GM19463 (cell line): ENCODE measurements around the gene SECTM1.

ENCODE experiments used
- ATAC-seq: cut with Tn5 transposase; IDR thresholded peaks from one replicate; pipeline ENCODE4 v1.9.1; 2021; ENCODE audit warnings: mild to moderate bottlenecking, moderate library complexity; ENCODE audit not compliant: unreplicated experiment

The SECTM1 gene

DNA sequence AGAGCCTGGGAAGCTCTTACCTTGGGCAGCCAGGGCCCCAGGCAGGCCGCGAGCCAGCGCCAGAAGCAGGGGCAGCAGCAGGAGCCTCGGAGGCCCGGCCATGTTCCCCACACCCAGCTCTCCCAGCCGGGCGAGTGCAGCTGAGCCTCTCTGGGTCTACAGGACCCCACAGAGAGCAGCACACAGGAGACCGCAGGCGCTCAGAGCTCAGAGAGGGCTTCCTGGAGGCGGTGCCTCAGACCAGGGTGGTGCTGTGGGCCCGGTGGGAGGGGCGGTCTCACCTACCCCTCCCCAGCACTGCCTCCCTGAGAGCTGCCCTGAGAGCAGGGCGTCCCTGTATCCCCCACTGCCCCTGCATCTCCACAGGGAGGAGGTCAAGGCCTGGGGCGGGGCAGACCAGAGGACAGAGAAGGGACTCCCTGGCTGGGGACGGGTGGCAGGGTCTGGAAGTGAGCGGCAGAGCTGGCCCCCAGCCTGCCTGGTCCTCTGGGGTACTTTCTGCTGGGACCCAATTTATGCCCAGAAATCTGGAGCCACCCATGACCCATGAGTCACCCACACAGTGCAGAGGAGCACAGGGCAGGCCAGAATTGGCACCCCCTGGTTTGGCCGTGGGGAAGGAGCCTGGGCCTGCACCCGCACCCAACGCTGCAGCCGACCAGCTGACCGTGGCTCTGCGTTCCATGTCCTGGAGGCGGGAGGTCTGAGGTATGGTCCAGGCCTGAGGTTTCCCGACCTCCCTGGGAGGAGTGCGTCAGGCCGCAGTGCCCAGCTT lies 16.0 kb downstream of the SECTM1 start, which contains the start of gene CD7:
Gene CD7, minus strand, starts transcription at position 215 of the 775 bp plus-strand sequence. Its CDS starts 113 bp downstream, at position 102.
- ATAC-seq = no peak

DNA sequence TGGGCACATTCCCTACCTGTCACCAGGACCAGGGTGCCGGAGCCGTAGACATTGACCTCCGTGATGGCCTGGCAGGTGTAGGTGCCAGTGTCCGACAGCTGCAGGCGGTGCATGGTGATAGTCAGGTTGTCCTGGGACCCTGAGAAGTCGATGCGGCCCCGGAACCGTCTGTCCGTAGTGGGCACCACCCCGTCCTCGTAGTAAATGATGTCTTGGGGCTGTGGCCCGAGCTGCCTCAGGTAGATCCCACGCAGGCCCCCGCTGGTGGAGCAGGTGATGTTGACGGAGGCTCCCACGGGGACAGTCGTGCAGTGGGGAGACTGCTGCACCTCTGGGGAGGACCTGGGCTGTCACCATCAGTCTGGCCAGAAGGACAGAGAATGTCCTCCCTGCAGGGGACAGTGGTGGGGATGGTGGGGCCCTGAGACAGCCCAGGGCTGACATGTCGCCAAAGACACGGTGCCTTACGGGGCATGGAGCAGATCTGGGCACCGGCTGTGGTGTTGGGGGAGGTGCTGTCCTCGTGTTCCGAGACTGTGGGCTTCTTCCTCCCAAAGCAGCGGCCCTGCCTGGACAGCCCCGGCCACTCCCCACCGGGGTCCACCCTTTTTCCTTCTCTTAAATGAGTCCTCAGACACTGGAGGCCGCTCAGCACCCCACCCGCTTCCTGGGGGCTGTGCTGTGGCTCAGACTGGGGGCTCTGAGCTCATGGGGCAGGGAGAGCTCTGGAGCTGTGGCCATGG lies 16.7 kb downstream of the SECTM1 start:
- ATAC-seq = no peak

DNA sequence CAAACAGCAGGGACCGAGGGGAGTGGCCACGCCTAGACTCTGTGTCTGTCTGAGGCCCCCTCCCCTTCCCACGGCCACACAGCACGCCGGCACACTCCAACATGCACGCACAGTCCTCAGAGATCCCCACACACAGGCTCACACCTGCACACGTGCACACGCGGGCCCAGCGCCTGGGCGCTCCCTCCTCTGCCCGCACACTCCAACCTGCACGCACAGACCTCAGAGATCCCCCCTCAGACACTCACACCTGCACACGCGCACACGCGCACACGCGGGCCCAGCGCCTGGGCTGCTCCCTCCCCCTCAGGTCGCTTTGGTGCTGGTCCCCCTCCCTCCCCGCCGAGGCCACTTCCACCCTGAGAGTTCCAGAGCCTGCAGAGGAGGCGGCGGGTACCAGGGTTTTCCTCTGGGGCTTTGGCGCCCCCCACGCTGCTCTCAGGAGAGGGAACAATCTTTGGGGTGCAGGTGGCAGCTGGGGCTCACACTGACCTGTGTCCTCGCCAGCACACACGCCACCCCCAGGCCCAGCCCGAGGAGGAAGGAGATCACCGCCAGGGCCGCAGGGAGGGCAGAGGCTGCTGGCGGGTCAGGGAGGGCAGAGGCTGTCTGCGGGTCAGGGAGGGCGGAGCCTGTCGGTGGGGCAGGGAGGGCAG lies 17.7 kb downstream of the SECTM1 start:
- ATAC-seq = no peak

DNA sequence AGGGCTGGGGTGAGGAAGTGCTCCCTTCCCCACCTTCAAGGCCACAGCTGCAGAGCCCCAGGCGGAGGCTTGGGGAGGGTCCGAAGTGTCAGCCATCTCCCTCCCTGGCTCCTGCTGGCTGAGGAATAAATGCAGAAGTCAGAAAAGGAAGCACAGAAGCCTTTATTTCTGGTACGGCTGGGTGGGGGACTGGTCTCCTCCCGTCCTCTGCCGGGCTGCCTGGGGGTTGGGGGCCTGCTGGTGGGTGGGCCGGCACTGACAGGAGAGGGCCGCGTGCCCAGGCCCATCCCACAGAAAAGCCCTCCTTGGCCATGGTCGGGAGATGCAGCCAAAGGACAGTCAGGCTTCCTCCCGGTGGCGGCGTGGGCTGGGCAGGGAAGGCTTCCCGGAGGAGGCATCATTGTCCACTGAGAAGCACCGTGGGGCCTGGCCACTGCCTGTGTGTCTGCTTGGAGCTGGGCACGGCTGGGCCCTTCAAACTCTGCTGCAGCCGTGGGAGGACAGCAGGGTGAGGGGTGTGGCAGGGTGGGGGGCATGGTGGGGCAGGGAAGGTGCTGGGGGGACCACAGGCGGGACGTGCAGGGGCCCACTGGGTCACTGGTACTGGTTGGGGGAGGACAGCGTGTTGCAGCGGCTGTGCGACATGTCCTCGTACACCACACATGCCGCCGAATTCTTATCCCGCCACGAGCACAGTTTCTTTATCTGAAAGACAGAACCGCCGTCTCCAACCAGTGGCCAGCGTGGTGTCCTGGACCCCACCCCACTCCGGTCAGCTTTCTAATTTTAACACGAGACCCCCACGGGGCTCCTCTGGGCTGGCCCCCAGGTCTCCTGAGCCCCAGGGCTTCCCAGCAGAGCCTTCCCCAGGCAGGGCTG lies 18.6 kb downstream of the SECTM1 start:
- no peak for ATAC-seq

DNA sequence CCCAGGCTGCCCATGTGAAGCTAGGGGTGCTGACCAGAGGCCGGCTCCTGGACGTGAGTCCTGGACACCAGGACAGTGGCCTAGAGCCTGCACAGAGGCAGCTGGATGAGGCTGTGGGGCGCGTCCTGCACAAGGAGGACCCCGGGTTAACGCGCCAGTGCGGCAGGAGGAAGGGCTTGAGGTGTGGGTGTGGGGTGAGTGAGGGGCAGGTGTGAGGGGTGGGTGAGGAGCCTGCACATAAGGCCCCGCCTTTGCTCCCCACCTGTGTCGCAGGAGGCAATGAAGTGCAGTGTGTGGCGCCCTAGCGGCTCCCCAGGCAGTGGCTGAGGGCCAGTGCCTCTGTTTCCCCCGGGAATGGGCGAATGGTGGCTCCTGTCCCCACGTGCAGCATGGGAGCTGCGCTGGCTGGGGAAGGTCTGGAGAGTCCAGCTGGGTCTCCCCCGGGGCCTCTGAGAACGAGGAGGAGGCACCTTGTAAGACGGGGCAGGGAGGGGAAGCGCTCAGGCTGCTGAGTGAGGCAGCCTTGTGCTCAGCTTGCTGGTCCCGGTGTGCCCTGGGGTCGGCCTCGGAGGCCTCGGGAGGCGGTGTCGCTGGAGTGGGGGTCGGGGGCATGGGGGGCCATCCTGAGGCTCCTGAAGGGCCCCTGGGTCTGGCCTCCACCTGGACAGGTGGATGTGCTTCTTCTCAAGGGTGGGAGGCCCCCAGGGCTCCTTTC lies 19.4 kb downstream of the SECTM1 start:
- no peak for ATAC-seq

DNA sequence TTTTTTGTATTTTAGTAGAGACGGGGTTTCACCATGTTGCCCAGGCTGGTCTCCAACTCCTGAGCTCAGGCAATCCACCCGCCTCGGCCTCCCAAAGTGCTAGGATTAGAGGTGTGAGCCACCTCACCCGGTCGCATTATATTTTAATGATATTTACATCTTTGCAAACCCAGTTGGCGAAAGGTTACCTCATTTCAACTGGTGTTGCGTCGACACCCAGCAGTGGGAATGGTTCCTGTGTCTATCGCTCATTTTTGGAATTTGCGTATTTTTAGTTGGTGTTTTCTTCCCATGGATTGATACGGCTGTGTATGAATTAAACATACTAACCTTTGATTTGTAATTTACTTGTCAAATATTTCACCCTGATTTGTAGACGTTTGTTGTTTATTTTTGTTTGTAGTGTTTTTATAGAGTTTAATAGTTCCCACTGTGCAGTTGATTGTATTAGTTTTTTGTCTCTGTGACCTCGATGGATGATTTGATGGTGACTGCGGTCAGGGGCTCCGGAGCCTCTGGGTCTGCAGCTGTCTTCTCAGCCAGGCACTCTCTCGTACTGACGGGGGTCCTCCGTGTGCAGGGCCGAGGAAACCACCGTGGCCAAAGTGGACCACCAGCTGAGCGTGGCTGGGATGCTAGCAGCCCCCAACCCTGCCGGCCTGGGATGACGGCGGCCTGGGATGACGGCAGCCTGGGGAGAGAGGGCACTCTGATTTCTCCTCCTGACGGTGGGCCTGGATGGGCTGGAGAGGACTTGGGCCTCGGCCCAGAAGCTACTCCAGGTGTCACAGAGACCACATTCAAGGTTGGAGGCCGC lies 20.2 kb downstream of the SECTM1 start:
- ATAC-seq = no peak

DNA sequence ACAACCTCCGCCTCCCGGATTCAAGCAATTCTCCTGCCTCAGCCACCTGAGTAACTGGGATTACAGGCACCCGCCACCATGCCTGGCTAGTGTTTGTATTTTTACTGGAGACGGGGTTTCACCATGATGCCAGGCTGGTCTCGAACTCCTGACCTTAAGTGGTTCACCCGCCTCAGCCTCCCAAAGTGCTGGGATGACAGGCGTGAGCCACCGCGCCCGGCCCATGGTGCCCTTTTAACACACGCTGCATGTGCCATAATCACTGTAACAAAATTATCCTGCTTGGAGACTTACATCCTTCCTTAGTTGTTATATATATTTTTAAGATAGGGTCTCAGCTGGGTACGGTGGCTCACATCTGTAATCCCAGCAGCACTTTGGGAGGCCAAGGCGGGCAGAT lies 21.6 kb downstream of the SECTM1 start:
- ATAC-seq = no peak

DNA sequence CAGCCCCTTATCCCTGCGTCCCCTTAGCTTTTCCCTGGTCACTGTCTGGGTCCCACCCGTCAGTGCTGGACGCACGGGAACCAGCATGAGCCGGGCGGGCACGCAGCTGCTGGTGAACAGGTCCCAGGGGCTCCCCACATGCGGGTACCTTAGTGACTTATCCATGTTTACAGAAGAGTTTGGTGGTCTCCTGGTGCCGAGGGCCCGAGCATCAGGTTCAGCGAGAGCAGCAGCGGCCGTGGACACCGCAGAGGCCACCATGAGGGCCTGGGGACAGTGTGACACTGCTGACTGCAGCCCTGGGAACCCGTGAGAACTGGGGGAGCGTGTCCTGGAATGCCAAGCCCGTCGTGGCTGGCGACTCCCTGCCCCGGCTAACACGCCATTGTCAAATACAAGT lies 22.7 kb downstream of the SECTM1 start:
- no peak for ATAC-seq

DNA sequence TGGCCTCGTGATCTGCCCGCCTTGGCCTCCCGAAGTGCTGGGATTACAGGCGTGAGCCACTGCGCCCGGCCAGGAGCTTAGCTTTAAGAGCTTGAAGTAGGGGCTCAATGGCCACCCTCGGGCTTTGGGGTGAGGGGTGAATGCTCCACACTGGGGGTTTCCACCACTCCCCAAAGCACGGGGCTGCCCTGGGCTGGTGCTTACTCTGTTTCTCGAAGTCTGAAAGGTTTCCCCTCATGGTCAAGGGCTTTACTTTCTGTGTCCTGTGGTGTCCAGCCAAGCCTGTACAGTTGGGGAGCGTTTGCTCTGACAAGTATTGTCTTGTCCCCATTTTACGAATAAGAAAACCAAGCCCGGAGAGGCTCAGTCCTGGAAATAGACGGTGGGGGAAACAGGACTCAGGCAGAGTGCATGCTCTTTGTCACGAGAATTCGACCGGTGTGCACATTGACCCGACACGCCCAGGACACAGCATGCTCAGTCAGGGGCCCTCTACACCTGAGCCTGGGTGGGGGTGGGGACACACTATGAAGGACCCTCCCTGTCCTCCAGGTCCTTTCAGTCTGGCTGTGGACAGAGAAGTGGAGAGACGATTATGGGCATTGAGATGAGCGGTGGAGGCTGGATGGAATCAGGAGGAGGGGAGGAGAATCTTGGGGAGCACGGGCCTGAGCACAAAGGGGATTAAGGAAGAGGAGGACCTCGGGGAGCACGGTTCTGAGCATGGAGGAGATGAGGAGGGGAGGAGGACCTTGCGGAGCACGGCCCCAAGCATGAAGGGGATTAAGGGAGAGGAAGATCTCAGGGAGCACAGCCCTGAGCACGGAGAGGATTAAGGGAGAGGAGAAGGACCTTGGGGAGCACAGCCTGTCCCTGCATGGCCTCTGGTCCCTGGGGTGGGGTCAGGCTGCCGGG lies 23.7 kb downstream of the SECTM1 start:
- ATAC-seq = no peak

DNA sequence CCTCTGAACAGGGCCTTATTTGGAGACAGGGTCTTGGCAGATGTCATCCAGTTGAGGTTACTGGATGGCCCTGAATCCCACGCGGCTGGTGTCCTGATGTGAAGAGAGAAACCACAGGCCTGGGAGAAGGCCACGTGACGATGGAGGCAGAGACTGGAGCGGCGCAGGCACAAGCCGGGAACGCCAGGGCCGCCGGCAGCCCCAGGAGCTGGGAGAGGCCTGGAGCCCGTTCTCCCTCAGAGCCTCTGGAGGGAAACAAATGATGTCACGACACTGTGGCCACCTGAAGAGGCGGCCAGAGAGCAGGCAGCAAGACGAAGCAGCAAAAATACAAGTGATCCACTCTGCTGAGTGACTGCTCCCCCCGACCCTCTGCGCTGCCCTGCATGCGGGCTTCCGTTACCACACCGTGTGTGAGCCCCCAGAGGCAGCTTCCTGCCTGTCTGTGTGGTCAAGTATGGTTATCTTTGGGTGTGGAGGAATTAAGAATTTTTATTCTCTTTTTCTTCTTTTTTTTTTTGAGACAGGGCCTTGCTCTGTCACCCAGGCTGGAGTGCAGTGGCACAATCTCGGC lies 27.8 kb downstream of the SECTM1 start:
- no peak for ATAC-seq

DNA sequence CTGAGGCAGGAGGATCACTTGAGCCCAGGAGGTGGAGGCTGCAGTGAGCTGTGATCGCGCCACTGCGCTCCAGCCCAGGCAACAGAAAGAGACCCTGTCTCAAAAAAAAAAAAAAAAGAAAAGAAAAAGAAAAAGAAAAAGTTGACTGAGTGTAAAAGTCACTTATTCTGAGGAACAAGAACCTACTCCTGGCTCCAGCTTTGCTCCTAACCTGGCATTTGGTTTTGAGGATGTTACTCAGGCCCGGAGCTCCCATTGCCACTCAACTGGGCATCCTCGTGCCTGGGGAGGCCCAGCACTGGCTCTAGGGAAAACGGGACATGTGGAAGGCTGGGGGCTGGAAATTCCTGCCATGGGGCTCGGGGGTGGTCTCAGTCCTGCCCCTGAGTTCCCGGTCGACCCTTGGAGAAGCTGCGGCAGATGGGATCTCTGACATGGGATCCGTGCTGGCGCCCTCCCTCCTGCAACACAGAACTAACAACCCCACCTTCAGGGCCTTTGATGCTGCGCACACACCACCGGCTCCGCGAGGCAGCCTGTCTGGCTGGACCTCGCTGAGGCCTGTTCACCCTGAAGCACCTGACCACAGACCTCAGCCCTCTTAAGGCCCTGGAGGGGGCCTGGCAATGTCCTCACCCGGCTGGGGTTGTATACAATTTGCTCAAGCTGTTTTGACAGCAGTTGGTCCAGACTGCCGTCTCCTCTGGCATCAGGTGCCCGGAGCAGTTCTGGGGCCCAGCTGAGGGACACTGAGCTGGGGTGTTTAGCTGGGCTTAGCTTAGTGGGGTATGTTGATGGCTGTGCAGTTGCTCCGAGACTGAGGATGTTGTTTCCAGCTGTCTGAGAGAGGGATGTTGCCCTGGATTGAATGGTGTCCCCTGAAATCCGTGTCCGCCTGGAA lies 28.5 kb downstream of the SECTM1 start:
- no peak for ATAC-seq

DNA sequence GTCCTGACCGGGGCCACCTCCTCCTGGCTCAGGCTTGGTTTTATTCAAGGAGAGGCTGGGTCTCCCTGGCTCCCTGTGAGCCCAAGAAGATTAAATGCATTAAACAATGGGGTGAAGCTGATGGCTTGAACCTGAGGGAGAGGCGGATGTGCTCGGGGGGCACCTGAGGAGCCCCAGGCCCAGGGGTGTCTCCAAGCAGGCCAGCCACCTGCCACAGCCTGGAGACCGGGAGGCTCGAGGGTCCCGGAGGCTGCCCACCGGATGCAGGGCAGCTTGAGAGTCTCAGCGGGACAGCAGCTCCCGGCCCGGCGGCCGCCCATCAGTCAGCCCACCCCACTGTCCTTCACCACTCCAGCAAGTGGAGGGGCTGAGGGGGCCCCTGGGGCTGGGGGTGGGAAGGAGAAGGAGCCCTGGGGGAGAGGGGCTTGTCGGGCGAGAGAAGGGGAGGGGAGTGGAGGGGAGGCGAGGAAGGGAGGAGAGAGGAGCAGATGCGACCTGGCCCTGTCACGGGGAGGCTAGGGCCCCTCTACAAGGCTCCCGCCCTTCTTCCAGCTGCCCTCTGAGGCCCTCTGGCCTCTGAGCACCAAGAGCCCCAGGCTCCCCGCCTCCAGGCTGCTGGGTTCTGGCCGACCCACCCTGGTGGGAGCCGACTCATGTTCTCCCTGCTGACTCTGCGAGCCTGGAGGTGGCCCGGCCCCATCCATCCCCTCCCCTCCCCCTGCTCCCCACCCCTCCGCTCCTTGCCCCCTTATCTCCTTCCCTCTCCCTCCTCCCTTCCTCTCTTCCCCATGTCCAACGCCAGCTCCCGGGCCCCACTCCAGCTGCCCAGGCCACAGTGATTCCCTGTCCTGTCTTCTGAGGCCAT lies 29.4 kb downstream of the SECTM1 start:
- no peak for ATAC-seq

DNA sequence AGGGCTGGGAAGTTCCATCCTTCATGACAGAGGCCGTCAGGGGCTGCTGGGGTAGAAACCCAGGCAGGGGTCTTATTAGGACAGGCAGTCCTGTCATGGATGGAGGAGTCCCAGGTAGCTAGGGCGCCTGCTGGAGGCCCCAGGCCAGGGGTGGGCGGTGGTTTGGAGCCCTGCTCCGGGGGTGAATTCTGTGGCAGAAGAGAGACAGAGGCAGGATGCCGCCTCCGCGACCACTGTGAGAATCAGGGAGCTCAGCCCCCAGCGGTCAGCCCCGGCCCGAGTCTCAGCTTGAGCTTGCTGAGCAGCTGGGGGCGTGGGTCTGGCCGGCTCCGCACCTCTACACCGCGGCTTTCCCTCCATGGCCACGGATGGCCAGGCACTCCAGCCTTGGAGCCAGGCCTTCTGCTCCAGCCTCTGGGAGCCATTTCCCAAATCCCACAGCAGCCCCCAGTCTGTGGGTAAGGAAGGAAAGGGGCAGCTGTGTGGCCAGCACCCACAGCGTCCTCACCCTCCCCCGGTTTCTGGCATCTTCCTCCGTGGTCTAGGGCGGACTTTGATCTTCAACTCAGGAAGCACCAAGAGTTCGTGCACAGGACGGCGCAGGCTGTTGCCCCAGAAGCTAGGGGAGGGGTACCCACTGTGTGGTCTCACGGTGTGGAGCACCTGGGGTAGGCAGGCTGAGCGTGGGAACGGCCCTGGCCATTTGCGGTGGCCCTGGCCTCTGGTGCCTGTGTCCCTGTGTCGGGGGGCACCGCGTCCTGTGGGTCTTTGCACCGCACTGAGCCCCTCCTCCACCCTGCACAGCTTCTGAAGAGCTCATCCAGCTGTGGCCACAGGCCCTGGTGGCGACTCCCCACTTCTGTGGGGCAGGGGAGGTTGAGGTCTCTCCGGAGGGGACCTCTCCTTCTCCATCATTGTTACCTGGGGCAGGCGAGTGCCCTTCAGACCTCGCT lies 30.3 kb downstream of the SECTM1 start:
- no peak for ATAC-seq

DNA sequence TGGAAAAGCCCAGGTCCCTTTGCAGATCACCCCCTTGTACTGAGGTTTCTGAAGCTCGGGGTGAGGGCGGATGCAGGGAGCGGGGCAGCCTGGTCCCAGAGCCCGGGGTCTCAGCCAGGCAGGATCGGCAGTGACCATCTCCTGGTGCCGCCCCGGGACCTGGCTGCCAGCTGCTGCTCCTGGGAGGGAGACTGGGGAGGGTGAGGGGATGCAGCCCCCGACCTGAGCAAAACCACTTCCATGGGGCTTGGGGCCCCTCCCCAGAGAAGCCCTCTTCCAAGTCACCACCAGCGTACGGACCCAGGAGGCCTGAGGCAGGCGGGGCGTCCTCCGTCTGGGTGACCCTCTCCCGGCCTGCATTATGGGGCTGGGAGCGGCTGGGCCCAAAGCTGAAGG lies 31.0 kb downstream of the SECTM1 start:
- ATAC-seq = no peak
